SK-N-SH (cell line): Measurements from ENCODE around the gene FABP7.

Experiments used
- EP300 ChIP-seq, 2 experiments: IDR thresholded peaks; 2 replicates each; pipeline versions ENCODE4 v1.4.0 to v1.6.1; 2012; ENCODE audit warnings: borderline replicate concordance in 1 of 2, low read depth in 1 of 2, low read length in 1 of 2
- FOXM1 ChIP-seq: IDR thresholded peaks from 2 replicates; pipeline ENCODE4 v1.4.0; 2012; ENCODE audit warnings: low read depth, mild to moderate bottlenecking
- MAX ChIP-seq: IDR thresholded peaks from 2 replicates; pipeline ENCODE4 v1.4.0; 2012; ENCODE audit warnings: low read depth
- PBX3 ChIP-seq: IDR thresholded peaks from 2 replicates; pipeline ENCODE4; 2012
- POLR2AphosphoS5 ChIP-seq: IDR thresholded peaks from 2 replicates; pipeline ENCODE4 v1.6.1; 2012; ENCODE audit warnings: low read depth, low read length
- RAD21 ChIP-seq: IDR thresholded peaks from 2 replicates; pipeline ENCODE4 v1.6.1; 2012; ENCODE audit warnings: mild to moderate bottlenecking, low read length
- RCOR1 ChIP-seq: fragments of 150-350 bp; IDR thresholded peaks from 2 replicates; pipeline ENCODE4 v1.6.1; 2017; ENCODE audit warnings: antibody characterized with exemption, low read length
- REST ChIP-seq: IDR thresholded peaks from 2 replicates; pipeline ENCODE4 v1.6.1; 2012; ENCODE audit warnings: mild to moderate bottlenecking, low read depth, low read length, moderate library complexity
- SIN3A ChIP-seq: IDR thresholded peaks from 2 replicates; pipeline ENCODE4 v1.6.1; 2012; ENCODE audit warnings: low read depth, mild to moderate bottlenecking, low read length, moderate library complexity, borderline replicate concordance
- SMC3 ChIP-seq: IDR thresholded peaks from 2 replicates; pipeline ENCODE4 v1.6.1; 2012; ENCODE audit warnings: low read depth, low read length, improper control_type of control experiment
- TAF1 ChIP-seq: IDR thresholded peaks from 2 replicates; pipeline ENCODE4 v1.6.1; 2012; ENCODE audit warnings: low read depth, mild to moderate bottlenecking, low read length, moderate library complexity, borderline replicate concordance
- ZBTB33 ChIP-seq: IDR thresholded peaks from 2 replicates; pipeline ENCODE4 v1.4.0; 2012; ENCODE audit warnings: low read depth, borderline replicate concordance
- TF ChIP-seq, protein P1 (sequence below): fragments of 200-600 bp; sonication (generic); IDR thresholded peaks from 2 replicates; pipeline ENCODE4 v1.6.1; 2017; ENCODE audit warnings: antibody characterized with exemption, mild to moderate bottlenecking, moderate library complexity

DNA sequence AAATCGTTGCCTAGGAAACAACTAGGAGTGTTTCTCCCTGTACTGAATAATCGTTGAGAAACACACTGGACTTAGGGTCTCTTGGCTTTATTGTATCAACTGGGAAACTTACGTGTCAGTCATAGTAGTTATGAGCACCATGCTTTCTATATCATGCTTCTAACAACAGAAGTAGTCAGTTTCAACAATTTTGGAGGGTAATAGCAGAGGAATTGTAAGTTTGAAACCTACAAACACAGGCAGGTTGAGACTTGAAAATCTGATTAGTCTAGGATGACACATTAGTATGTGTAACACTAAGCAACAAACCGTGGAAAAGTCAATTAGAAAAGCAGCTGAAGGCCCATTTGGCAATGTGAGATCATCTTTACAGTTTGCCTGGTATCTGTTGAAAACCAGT lies 43.9 kb upstream of the FABP7 start:
- no peak for TF ChIP-seq SIN3A
- no peak for TF ChIP-seq MAX
- TF ChIP-seq, protein P1, sequence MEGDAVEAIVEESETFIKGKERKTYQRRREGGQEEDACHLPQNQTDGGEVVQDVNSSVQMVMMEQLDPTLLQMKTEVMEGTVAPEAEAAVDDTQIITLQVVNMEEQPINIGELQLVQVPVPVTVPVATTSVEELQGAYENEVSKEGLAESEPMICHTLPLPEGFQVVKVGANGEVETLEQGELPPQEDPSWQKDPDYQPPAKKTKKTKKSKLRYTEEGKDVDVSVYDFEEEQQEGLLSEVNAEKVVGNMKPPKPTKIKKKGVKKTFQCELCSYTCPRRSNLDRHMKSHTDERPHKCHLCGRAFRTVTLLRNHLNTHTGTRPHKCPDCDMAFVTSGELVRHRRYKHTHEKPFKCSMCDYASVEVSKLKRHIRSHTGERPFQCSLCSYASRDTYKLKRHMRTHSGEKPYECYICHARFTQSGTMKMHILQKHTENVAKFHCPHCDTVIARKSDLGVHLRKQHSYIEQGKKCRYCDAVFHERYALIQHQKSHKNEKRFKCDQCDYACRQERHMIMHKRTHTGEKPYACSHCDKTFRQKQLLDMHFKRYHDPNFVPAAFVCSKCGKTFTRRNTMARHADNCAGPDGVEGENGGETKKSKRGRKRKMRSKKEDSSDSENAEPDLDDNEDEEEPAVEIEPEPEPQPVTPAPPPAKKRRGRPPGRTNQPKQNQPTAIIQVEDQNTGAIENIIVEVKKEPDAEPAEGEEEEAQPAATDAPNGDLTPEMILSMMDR = no peak
- no peak for TF ChIP-seq ZBTB33
- TF ChIP-seq POLR2AphosphoS5 = no peak
- TF ChIP-seq RCOR1 = no peak
- TF ChIP-seq RAD21 = no peak
- TF ChIP-seq EP300 (IDR thresholded peaks at IDR 0.05; ENCODE audit: borderline replicate concordance in 1 of 2, low read depth in 1 of 2, low read length in 1 of 2) = no peak
- no peak for TF ChIP-seq REST
- TF ChIP-seq SMC3 = no peak
- no peak for TF ChIP-seq FOXM1
- no peak for TF ChIP-seq TAF1
- TF ChIP-seq PBX3 = no peak
